A673 (cell line): ENCODE results near the gene PRKAA1.

Source experiments
- EZH2 ChIP-seq: fragments of 200-600 bp; sonication (generic); IDR thresholded peaks from 2 replicates; pipeline ENCODE4 v1.6.1; 2017; ENCODE audit warnings: borderline replicate concordance, low read depth, mild to moderate bottlenecking, mixed read lengths, antibody characterized with exemption, low read length; ENCODE audit not compliant: poor library complexity, severe bottlenecking
- TF ChIP-seq, protein P1 (sequence below): fragments of 300-800, 200-600 bp; sonication (generic); conservative IDR thresholded peaks from 2 replicates; pipeline ENCODE4 v1.5.1; 2017; ENCODE audit warnings: low read depth, mild to moderate bottlenecking, antibody characterized with exemption, low read length, moderate library complexity, mixed read lengths

DNA sequence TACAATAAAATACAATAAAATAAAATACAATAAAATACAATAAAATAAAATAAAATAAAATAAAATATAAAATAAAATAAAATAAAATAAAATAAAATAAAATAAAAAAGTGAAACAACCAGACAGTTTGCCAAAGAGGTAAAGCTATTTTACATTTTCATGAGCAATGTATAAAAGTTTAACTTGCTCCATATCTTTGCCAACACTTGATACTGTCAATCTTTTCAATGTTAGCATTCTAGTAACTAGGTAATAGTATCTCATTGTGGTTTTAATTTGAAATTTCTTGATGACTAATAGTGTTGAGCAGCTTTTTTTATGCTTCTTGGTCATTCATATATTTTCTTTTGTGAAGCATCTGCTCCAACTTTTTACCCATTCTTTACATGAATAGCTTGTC, 59.7 kb downstream of the PRKAA1 start:
- TF ChIP-seq, protein P1, sequence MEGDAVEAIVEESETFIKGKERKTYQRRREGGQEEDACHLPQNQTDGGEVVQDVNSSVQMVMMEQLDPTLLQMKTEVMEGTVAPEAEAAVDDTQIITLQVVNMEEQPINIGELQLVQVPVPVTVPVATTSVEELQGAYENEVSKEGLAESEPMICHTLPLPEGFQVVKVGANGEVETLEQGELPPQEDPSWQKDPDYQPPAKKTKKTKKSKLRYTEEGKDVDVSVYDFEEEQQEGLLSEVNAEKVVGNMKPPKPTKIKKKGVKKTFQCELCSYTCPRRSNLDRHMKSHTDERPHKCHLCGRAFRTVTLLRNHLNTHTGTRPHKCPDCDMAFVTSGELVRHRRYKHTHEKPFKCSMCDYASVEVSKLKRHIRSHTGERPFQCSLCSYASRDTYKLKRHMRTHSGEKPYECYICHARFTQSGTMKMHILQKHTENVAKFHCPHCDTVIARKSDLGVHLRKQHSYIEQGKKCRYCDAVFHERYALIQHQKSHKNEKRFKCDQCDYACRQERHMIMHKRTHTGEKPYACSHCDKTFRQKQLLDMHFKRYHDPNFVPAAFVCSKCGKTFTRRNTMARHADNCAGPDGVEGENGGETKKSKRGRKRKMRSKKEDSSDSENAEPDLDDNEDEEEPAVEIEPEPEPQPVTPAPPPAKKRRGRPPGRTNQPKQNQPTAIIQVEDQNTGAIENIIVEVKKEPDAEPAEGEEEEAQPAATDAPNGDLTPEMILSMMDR: no peak
- no peak for TF ChIP-seq EZH2
